ENCODE data around the gene MAST4.

GRCh38 chr5:67051164-67051563, 455.0 kb downstream of the MAST4 start:
- TF ChIP-seq CTCF (IDR thresholded peaks at IDR 0.05; ENCODE audit: insufficient read depth, low read depth, low read length) (no peak), EZH2 (IDR thresholded peaks at IDR 0.05; ENCODE audit: insufficient read depth, low read length) (no peak)
